Activated T-cell treated with anti-CD3 and anti-CD28 coated beads for 1 hour (primary cell): ENCODE measurements around the gene SRGAP1.
"Not testable (repeated sequence)": the region's sequence is repeated elsewhere in the genome, so short reads cannot be mapped to it uniquely, and the experiment has no call there.

ENCODE experiments used
- DNase-seq: peaks from one replicate; pipeline ENCODE4 v3.0.0-alpha.2; 2020; ENCODE audit warnings: low read depth

Gene SRGAP1

GRCh38 chr12:63838411-63838810, 6.1 kb upstream of the SRGAP1 start:
- no peak for DNase-seq

DNA sequence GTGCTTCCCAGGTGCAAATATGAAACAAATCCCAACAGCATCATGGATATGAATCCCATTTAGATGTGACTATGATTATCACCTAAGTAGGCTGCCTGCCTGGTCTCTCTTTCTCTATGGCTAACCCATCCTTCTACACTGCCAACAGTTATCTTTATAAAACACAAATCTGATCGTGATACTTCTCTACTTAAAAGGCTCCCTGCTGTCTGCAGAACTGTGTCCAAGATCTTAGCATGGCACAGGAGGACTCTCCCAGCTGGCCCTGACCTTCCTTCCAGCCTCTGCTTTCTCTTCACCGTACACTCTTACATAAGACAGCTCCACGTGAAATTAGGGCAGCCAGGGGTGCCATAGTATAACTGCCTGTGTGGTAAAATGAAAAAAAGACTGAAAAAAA, 3.5 kb upstream of the SRGAP1 start:
- DNase-seq: no peak

DNA sequence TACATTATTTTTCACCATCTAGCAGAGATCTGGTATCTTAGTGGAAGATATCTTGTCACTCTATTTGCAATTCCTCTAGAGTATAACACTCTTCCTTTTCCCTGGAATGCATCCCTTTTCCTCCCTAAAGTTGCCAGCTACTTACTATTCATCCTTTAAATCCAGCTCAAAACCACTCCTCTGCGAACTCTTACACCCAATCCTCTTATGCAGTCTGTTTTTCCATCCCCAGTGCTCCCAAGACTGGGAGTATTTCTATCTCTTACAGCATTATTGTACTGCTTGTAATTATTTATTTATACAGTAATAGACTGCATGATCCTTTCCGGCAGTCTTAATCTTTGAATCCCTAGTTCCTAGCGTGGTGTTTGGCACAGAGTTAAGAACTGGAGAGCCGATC, 2.9 kb upstream of the SRGAP1 start:
- DNase-seq: no peak

GRCh38 chr12:63842750-63843149, 1.8 kb upstream of the SRGAP1 start:
- DNase-seq: not testable (repeated sequence)

GRCh38 chr12:63843254-63843720, 1.2 kb upstream of the SRGAP1 start:
- DNase-seq: no peak

DNA sequence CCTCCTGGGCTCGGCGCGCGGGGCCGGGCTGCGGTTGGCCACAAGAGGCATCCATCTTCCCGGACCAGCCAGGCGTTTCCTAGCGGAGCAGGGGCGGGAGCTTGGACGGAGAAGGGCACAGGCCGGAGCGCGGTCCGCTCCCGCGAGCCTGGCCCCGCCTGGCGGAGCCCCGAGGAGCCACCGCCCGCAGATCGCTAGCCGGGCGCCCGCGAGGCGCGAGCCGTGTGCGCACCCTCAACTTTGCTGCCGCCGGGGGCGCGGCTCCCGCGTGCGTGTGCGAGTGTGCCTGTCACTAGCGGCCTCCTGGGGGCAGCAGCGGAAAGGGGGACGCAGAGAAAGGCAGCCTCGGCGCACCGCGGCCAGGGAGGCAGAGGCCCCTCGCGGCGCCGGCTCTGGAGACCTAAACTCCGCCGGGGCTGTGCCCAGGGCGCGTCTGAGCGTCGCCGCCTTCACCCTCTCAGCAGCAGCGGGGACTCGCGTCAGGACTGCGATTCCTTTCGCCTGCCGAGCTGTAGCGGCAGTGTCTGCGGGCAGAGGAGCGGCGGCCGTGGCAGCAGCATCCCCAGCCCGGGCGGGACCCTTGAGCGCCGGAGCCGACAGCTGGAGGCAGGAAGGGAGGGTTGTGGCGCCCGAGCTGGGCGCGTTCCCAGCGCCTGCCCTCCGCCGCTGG, 644 bp upstream of the SRGAP1 start:
- DNase-seq: peak; percentile 60

DNA sequence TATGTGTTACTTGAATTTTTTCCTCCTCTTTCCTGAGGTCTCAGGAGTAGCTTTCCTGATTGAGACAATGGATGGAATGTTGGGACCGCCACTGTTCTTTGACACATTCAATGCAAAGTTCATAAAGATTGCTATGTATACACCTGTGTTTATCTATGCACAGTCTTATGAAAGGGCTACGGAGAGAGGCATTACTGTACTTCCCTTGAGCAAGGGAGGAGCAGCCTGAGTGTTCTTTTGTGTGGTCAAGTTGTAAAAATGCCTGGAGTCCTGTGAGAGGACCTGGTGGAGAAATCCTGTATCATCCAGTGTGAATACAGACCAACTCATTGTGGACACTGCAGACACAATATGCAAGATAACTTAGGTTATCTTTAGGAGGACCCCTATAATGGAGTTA, 1.2 kb downstream of the SRGAP1 start:
- no peak for DNase-seq

DNA sequence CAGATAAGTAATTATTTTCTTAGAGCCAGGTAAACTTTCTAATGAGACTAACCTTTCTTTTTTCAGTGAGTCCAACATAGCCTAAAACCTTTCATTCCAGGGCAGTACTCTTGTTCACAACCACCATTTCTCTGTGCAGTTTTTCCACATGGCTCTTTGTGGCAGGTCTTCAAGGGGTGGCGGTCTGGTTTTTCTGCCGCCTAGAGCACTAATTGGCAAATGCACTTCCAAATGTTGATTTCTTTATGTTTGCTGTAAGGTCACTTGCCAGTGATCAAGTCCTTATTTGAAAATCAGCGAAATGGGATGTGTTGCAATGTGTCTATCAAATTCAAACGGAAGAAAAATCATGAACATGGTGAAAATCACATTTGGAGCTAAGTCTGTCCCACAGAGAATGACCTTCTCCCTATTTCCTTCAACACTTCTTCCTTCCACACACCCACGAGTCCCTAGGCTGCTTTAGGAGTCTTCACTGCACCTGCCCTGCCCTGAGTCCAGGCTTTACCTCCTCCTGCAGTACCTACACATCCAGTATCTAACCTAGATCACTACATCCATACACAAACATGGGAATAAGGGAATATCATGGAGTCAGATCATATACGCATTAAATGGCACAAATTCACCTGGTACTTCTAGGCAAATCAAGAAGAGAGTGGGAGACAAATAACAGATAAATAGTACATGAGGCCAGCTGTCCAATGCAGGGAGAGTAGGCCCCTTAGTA, 1.9 kb downstream of the SRGAP1 start:
- DNase-seq: no peak

DNA sequence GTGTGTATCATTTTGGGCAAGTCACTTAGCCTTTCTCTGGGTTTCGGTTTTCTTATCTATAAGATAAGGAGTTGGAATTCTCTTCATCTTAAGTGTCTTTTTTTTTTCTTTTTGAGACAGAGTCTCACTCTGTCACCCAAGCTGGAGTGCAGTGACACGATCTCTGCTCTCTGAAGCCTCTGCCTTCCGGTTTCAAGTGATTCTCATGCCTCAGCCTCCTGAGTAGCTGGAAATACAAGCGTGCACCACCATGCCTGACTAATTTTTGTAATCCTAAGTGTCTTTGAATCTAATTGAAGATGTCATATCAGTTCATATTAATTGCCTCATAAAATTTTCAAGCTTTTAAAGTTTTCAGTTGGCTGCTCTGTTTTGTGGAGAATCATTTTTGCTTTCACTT, 4.0 kb downstream of the SRGAP1 start:
- DNase-seq: no peak

DNA sequence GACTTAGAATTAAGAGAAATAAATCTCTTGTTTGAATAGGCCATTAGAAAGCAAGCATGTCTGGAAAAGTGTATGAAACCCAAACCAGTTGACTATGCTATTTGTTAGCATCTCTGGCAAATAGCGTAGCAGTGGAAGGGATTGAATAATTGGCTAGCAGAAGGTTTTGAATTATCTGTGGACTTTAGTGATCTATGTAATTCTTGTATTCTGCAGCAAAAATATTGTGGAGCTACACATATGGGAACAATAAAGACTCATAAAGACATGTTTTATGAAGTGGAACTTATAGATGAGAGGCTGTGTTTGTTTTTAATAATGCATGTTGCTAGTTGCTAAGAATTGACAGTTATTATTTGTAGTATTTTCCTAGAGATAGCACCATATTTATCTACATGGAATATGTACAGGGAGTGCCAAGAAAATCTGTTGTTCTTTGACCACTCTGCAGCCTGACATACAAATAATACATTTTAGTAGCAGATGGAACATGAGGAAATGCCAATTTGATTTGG, 4.7 kb downstream of the SRGAP1 start:
- no peak for DNase-seq

DNA sequence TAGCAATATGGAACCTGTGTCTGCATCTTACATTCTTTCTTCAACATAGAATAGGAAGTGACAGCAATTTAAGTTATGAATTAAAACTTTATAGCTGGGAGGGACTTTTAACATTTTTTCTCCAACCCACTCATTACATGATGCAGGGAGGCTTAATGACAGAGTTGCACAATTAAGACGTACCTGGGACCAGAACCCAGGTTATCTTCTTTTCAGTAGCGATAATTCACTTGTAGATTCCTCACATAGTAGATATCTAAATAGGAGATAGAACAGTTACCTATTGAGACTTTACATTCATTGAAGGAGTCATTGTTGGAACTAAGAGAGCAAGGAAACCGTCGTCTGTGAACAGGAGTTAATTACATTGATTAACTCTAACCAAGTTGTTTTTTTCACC, 5.1 kb downstream of the SRGAP1 start:
- DNase-seq: no peak

- DNase-seq: no peak
These were observed 9.5 kb downstream of the SRGAP1 start for GRCh38 chr12:63853978-63854377.

GRCh38 chr12:63855299-63855698, 10.8 kb downstream of the SRGAP1 start:
- DNase-seq: no peak

DNA sequence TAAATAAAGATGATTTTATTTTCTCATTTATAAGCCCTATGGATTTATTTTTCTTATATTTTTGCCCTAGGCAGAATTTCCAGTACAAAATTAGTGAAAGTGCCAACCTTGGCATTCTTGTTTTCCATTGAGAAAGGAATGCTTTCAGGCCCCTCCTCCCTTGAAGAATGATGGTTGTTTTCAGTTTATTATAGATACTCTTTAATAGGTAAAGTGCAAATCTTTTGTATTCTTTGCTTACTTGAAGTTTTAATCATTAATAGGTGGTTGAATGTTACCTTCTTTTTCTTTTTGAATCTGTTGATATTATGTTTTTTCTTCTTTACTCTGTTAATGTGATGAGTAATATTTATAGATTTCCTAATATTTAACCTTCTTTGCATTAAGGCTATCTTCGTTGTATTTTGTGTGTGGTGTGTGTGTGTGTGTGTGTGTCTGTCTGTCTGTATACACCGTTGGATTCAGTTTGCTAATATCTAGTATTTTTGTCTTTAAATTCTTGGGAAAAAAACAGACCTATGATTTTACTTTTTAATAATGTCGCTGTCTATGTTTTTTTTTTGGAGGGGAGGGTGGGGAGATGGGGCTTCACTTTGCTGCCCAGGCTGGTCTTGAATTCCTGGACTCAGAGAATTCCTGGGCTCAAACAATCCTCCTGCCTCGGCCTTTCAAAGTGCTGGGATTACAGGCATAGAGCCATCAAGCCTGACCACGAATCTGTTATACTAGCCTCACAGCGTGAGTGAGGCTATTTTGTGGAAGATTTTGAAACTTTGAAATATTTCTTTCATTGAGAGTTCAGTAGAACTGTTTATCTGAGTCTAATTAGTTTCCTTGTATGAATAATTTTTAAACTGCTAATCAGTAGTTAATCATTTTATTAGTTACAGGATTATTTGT, 13.5 kb downstream of the SRGAP1 start:
- DNase-seq: no peak

DNA sequence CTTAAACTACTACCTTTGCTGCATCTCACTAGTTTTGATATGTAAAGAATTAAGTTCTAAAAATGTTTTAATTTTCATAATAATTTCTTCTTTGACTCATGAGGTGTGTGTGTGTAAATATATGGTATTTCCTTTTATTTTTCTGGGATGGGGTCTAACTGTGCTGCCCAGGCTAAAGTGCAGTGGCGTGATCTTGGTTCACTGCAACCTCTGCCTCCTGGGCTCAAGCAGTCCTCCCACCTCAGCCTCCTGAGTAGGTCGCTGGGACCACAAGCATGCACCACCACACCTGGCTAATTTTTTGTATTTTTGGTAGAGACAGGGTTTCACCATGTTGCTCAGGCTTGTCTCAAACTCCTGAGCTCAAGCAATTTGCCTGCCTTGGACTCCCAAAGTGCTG, 15.4 kb downstream of the SRGAP1 start:
- DNase-seq: not testable (repeated sequence)

GRCh38 chr12:63862187-63862968, 17.9 kb downstream of the SRGAP1 start:
- no peak for DNase-seq

DNA sequence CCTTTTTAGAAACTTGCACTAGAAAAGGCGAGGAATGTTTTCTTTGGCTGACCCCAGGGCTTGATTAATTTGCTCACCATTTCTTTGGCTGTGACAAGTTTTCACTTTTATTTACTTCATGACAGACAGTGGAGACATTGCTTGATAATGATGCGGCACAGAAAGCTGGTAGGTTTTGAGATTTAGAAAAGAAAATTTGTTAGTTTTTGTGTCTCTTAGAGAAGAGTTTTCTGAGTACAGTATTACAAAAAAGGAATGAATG, 18.4 kb downstream of the SRGAP1 start:
- no peak for DNase-seq

GRCh38 chr12:63863658-63864453, 19.4 kb downstream of the SRGAP1 start:
- DNase-seq: no peak

- no peak for DNase-seq
These were observed 19.9 kb downstream of the SRGAP1 start for GRCh38 chr12:63864454-63864706.

- no peak for DNase-seq
These were observed 20.9 kb downstream of the SRGAP1 start for GRCh38 chr12:63865448-63865847.

- DNase-seq: no peak
These were observed 22.6 kb downstream of the SRGAP1 start for GRCh38 chr12:63867053-63867452.
